ENCODE data around the gene SRC. TPM values are rescaled to one million over a fixed set of nuclear protein-coding genes. Genes with fewer than 3 reads are reported as not detected.

SRC gene
- total and polyA plus RNA-seq, 2 of the 8 experiments (the other 6 are each of a cell fraction or from before 2014, with no cell fraction given): 27.6 to 28.8 TPM

- H4K91ac ChIP-seq (replicated peaks; ENCODE audit: insufficient read length, low read length): no peak overlapping the region
- peaks cover 0 to 8% (median 1%) of the 10 kb centered on the region in 4 experiments; a peak in 4 of 7 replicates for H3K4me1 ChIP-seq (replicated peaks in 1 of 4; ENCODE audit: control insufficient read depth in 3 of 4, insufficient read depth in 4 of 4, low read length in 3 of 4)
- H3K56ac ChIP-seq (replicated peaks; ENCODE audit: insufficient read length, low read depth, low read length): no peak overlapping the region
- peaks cover 0 to 10% (median 3%) of the 10 kb centered on the region in 4 experiments; a peak in 3 of 8 replicates for H3K36me3 ChIP-seq (ENCODE audit: control insufficient read depth in 2 of 4, insufficient read depth in 4 of 4, low read length in 3 of 4)
- no peak overlapping the region for H3K9ac ChIP-seq (replicated peaks in 1 of 4; ENCODE audit: extremely low read depth in 1 of 4, low read depth in 3 of 4, low read length in 3 of 4)
- H2BK5ac ChIP-seq (ENCODE audit: low read depth, low read length): no peak overlapping the region
- CTCF ChIA-PET (ENCODE audit: partially characterized antibody): interaction anchor here (0.7 to 3.7 kb wide), 16 partner anchors 8 to 146 kb away, joined by 3 to 17 read pairs (median 3); no protein-coding TSS in a partner anchor
- H3K27me3 ChIP-seq (replicated peaks in 1 of 4; ENCODE audit: control insufficient read depth in 3 of 4, extremely low read depth in 1 of 4, insufficient read depth in 3 of 4, low read length in 3 of 4): no peaks in the 10 kb centered on the region
- H3K79me2 ChIP-seq (ENCODE audit: control insufficient read depth in 1 of 2, insufficient read depth in 2 of 2, low read length in 2 of 2): no peaks in the 10 kb centered on the region
- H4K8ac ChIP-seq (ENCODE audit: extremely low read depth, insufficient read depth, low read length): no peak overlapping the region
- H3K4ac ChIP-seq (replicated peaks; ENCODE audit: insufficient read length, low read depth, low read length): no peak overlapping the region
- DNase-seq (ENCODE audit: low read depth in 1 of 2, low spot score in 2 of 2) (no peak), FAIRE-seq (no peak)
- no peak overlapping the region for H3K18ac ChIP-seq (ENCODE audit: extremely low read depth, low read length)
- H4K20me1 ChIP-seq (replicated peaks in 1 of 2; ENCODE audit: control insufficient read depth in 1 of 2, insufficient read depth in 2 of 2, low read length in 2 of 2): peaks cover 0 to 2% of the 10 kb centered on the region in 2 experiments
- no peak overlapping the region for H4K5ac ChIP-seq (ENCODE audit: insufficient read length, low read depth, low read length)
- H3K23me2 ChIP-seq (ENCODE audit: low read depth, low read length): no peaks in the 10 kb centered on the region
- peaks cover 2% of the 10 kb centered on the region; the same call in 1 of the 2 replicates for H3K79me1 ChIP-seq (ENCODE audit: low read depth, low read length)
- H3K27ac ChIP-seq (ENCODE audit: low read depth, low read length): no peak overlapping the region
- H2AK5ac ChIP-seq (ENCODE audit: low read depth, low read length): no peak overlapping the region; the same call in 1 of the 2 replicates
- no peak overlapping the region for H2BK120ac ChIP-seq (replicated peaks; ENCODE audit: low read depth, low read length)
- H3K9me3 ChIP-seq (ENCODE audit: insufficient read depth in 2 of 2, low read depth in 1 of 2, low read length in 1 of 2): no peaks in the 10 kb centered on the region
- no peak overlapping the region for H2BK15ac ChIP-seq (ENCODE audit: low read length)
- H3K4me3 ChIP-seq (ENCODE audit: extremely low read depth in 1 of 4, insufficient read depth in 2 of 4, low read depth in 3 of 4, low read length in 4 of 4): no peak overlapping the region
- POLR2A ChIA-PET (ENCODE audit: partially characterized antibody): interaction anchor here (1.0 to 2.0 kb wide), 3 partner anchors 13 to 134 kb away, joined by 3 to 6 read pairs (median 3); partner anchors contain the start of gene NNAT
- H2BK12ac ChIP-seq (ENCODE audit: low read depth, low read length): no peak overlapping the region
- no peak overlapping the region for H2BK20ac ChIP-seq (ENCODE audit: low read length)
- no peak overlapping the region for H3K4me2 ChIP-seq (ENCODE audit: insufficient read depth in 1 of 2, low read depth in 2 of 2, low read length in 2 of 2)
- H3K23ac ChIP-seq (ENCODE audit: insufficient read length): no peak overlapping the region
- WGBS, 2 experiments (ENCODE audit: extremely low coverage in 1 of 2, insufficient coverage in 1 of 2, insufficient read length in 1 of 2, insufficient replicate concordance in 2 of 2, low coverage in 1 of 2, low lambda C conversion rate in 2 of 2, missing lambda C conversion rate in 1 of 2): 99% methylated on average over 6 of the region's 6 CpGs; no CpG with 5 or more reads in 1 of the 2 experiments
- H3K14ac ChIP-seq (ENCODE audit: insufficient read length): no peak overlapping the region
- H2AFZ ChIP-seq (ENCODE audit: low read length): no peak overlapping the region
- TF ChIP-seq TAF7 (optimal IDR thresholded peaks at IDR 0.05; ENCODE audit: borderline replicate concordance, low read depth, low read length) (no peak), ATF2 (IDR thresholded peaks at IDR 0.05; ENCODE audit: low read length) (no peak), TCF12 (IDR thresholded peaks at IDR 0.05; ENCODE audit: low read depth, low read length) (no peak), HDAC2 (IDR thresholded peaks at IDR 0.05; ENCODE audit: borderline replicate concordance in 1 of 2, low read depth in 2 of 2, low read length in 2 of 2) (peak in 1 of 2 experiments; percentile 92; a peak in 1 of 4 replicates), SRF (IDR thresholded peaks at IDR 0.05; ENCODE audit: low read depth, low read length) (no peak), KDM1A (IDR thresholded peaks at IDR 0.05; ENCODE audit: borderline replicate concordance, low read length) (peak; percentile 96; the same call in 1 of the 2 replicates), CTCF (IDR thresholded peaks at IDR 0.05; ENCODE audit: control extremely low read depth in 1 of 3, insufficient read depth in 1 of 3, low read depth in 1 of 3, low read length in 3 of 3) (peak in 2 of 3 experiments; percentile 50; a peak in 2 of 4 replicates)
Observed at GRCh38 chr20:37389844-37390275, 43.9 kb downstream of the SRC start.

Measured in H1 (cell line).